Testis (tissue), 2 donors: ENCODE data around the gene EDEM2.

Experiments used
- CTCF ChIP-seq, 3 experiments: fragments of 450-650 bp in 2 of 3; fragments of 200-600 bp in 1 of 3; sonication (generic) in 1 of 3; IDR thresholded peaks; one replicate each; pipeline ENCODE4 v1.5.1; 2016 to 2019; ENCODE audit warnings: antibody characterized with exemption in 3 of 3, mild to moderate bottlenecking in 2 of 3, moderate library complexity in 1 of 3
- POLR2A ChIP-seq: fragments of 450-650 bp; IDR thresholded peaks from one replicate; pipeline ENCODE4 v1.6.1; 2017; ENCODE audit warnings: antibody characterized with exemption, mild to moderate bottlenecking, moderate library complexity

GRCh38 chr20:35174458-35175216 is 27.5 kb upstream of the EDEM2 start:
- no peak for TF ChIP-seq POLR2A
- no peak for TF ChIP-seq CTCF (IDR thresholded peaks at IDR 0.05)
